CD4-positive, alpha-beta T cell (primary cell): ENCODE results near the gene HIGD1C. TPM values are rescaled to one million over a fixed set of nuclear protein-coding genes. Genes with fewer than 3 reads are reported as not detected.
"Not testable (repeated sequence)": the region's sequence is repeated elsewhere in the genome, so short reads cannot be mapped to it uniquely, and the experiment has no call there.

Source experiments
- ATAC-seq: fragments of 200-7000 bp; cut with Tn5 transposase; one replicate; pipeline ENCODE4 v1.10.0; 2022; ENCODE audit warnings: mild to moderate bottlenecking; ENCODE audit not compliant: poor library complexity
- CTCF ChIA-PET: fragments of 350-600 bp; sonication (Branson Sonifier 250); formaldehyde crosslinking; loops from one replicate; lab custom pipeline; 2021; ENCODE audit warnings: antibody characterized with exemption, inconsistent platforms; lab: Charles Lee
- POLR2A ChIA-PET: fragments of 350-600 bp; sonication (Branson Sonifier 250); formaldehyde crosslinking; loops from one replicate; lab custom pipeline; 2021; ENCODE audit warnings: antibody characterized with exemption, inconsistent platforms; lab: Charles Lee
- DNase-seq, 14 experiments: peaks; one replicate each; pipeline ENCODE4 v3.0.0-alpha.2; 2013 to 2020; ENCODE audit warnings: mixed read lengths in 2 of 14
- H3K27ac ChIP-seq, 2 donors: one replicate each; pipeline versions ENCODE4 v1.5.1 to v1.7.0; 2013; ENCODE audit warnings: low read length in 2 of 2, low read depth in 1 of 2, mild to moderate bottlenecking in 1 of 2
- H3K27me3 ChIP-seq, 2 experiments: 1 replicate in 1 of 2; 2 replicates in 1 of 2; pipeline versions ENCODE4 v1.6.1 to v1.7.0; 2013; ENCODE audit warnings: low read length in 2 of 2, control low read depth in 1 of 2, mild to moderate bottlenecking in 1 of 2, moderate library complexity in 1 of 2; ENCODE audit not compliant: insufficient read depth in 2 of 2, control insufficient read depth in 1 of 2
- H3K36me3 ChIP-seq: one replicate; pipeline ENCODE4 v1.6.1; 2013; ENCODE audit warnings: low read length, control low read depth; ENCODE audit not compliant: insufficient read depth
- H3K4me1 ChIP-seq: one replicate; pipeline ENCODE4 v1.6.1; 2013; ENCODE audit warnings: low read length, control low read depth; ENCODE audit not compliant: insufficient read depth
- H3K4me3 ChIP-seq: one replicate; pipeline ENCODE4 v1.5.1; 2013; ENCODE audit warnings: mild to moderate bottlenecking, low read length, moderate library complexity
- H3K9me3 ChIP-seq, 2 experiments: 1 replicate in 1 of 2; 2 replicates in 1 of 2; pipeline versions ENCODE4 v1.6.1 to v1.7.0; 2013; ENCODE audit warnings: low read length in 2 of 2, mild to moderate bottlenecking in 2 of 2, control low read depth in 1 of 2, moderate library complexity in 1 of 2; ENCODE audit not compliant: control insufficient read depth in 1 of 2, insufficient read depth in 1 of 2
- H3K27ac Mint-ChIP-seq: one replicate; pipeline ENCODE4 v1.8.0; 2020; ENCODE audit warnings: mixed read lengths
- H3K27me3 Mint-ChIP-seq: one replicate; pipeline ENCODE4 v1.8.0; 2021; ENCODE audit warnings: mixed read lengths
- H3K36me3 Mint-ChIP-seq: one replicate; pipeline ENCODE4 v1.8.0; 2021; ENCODE audit warnings: low read depth, mixed read lengths
- H3K4me1 Mint-ChIP-seq: one replicate; pipeline ENCODE4 v1.8.0; 2021; ENCODE audit warnings: low read depth, mixed read lengths
- H3K4me3 Mint-ChIP-seq: one replicate; pipeline ENCODE4 v1.8.0; 2020; ENCODE audit warnings: mild to moderate bottlenecking, mixed read lengths
- H3K9me3 Mint-ChIP-seq: one replicate; pipeline ENCODE4 v1.8.0; 2020; ENCODE audit warnings: mixed read lengths
- CTCF ChIP-seq: fragments of 200-600 bp; IDR thresholded peaks from one replicate; pipeline ENCODE4 v1.8.0; 2022; ENCODE audit warnings: antibody characterized with exemption, mild to moderate bottlenecking
- intact Hi-C, 2 experiments: fragments of 100-400 bp; cut with DNase I in 1 of 2; cut with micrococcal nuclease in 1 of 2; formaldehyde crosslinking; loops; one replicate each; pipeline versions ENCODE4 v1.15.1 to v1.9.0; 2023 to 2025; cut with DNase I, micrococcal nuclease
- total RNA-seq, 174 experiments: library from RNA in 2 of 174; stranded (reverse) in 2 of 174; gene quantifications; one replicate each; pipeline ENCODE4 v1.2.3 and lab custom pipeline; 2021 to 2026

The HIGD1C gene
- total RNA-seq, 2 experiments from 2014 or later = not detected

GRCh38 chr12:51011955-51012354 lies 59.6 kb downstream of the HIGD1C start:
- POLR2A ChIA-PET = interaction anchor here (0.6 to 1.9 kb wide), 2 partner anchors 14 to 30 kb away, joined by 5 to 8 read pairs; partner anchors contain the start of gene SLC11A2

GRCh38 chr12:51012570-51013236 lies 60.4 kb downstream of the HIGD1C start:
- ATAC-seq = no peak
- no peak for TF ChIP-seq CTCF
- H3K27me3 Mint-ChIP-seq = no peaks in the 10 kb centered on the region
- no peaks in the 10 kb centered on the region for H3K9me3 ChIP-seq
- ChIA-PET CTCF (interaction anchor here (0.6 to 2.2 kb wide), 3 partner anchors 14 to 202 kb away, joined by 4 to 6 read pairs (median 4); partner anchors contain the start of gene SLC11A2), POLR2A (interaction anchor here (0.6 to 1.9 kb wide), 3 partner anchors 13 to 94 kb away, joined by 3 to 8 read pairs (median 5); partner anchors contain the start of gene SLC11A2)
- peak overlapping the region; percentile 8 for H3K4me3 Mint-ChIP-seq
- peaks cover 14% of the 10 kb centered on the region for H3K36me3 Mint-ChIP-seq
- intact Hi-C loops = no loop called here
- H3K4me1 Mint-ChIP-seq = peaks cover 55% of the 10 kb centered on the region
- no peak for DNase-seq
- peaks cover 14% of the 10 kb centered on the region for H3K4me1 ChIP-seq
- peak overlapping the region; percentile 81 for H3K27ac Mint-ChIP-seq
- no peak overlapping the region for H3K27ac ChIP-seq
- no peak overlapping the region for H3K4me3 ChIP-seq
- no peaks in the 10 kb centered on the region for H3K9me3 Mint-ChIP-seq
- H3K36me3 ChIP-seq = peaks cover 7% of the 10 kb centered on the region
- no peaks in the 10 kb centered on the region for H3K27me3 ChIP-seq

More at GRCh38 chr12:51011955-51012354, 59.6 kb downstream of the HIGD1C start:
- Mint-ChIP-seq H3K36me3 (peaks cover 16% of the 10 kb centered on the region), H3K4me1 (peaks cover 48% of the 10 kb centered on the region), H3K27ac (peak overlapping the region; percentile 81), H3K9me3 (no peaks in the 10 kb centered on the region), H3K27me3 (no peaks in the 10 kb centered on the region), H3K4me3 (peak overlapping the region; percentile 30)
- Histone ChIP-seq H3K36me3 (peaks cover 14% of the 10 kb centered on the region), H3K4me1 (peaks cover 14% of the 10 kb centered on the region), H3K4me3 (no peak overlapping the region), H3K9me3 (no peaks in the 10 kb centered on the region), H3K27ac (no peak overlapping the region), H3K27me3 (no peaks in the 10 kb centered on the region)
- ATAC-seq = no peak
- CTCF ChIA-PET = interaction anchor here (2.2 kb wide), 1 partner anchor 14 kb away, joined by 6 read pairs; the partner anchor contains the start of gene SLC11A2
- intact Hi-C loops = no loop called here
- TF ChIP-seq CTCF = no peak
- DNase-seq = no peak

GRCh38 chr12:51013441-51013840 lies 61.1 kb downstream of the HIGD1C start:
- TF ChIP-seq CTCF = no peak
- Mint-ChIP-seq H3K4me3 (no peak overlapping the region), H3K36me3 (peaks cover 8% of the 10 kb centered on the region), H3K9me3 (no peaks in the 10 kb centered on the region), H3K27me3 (no peaks in the 10 kb centered on the region), H3K4me1 (peaks cover 52% of the 10 kb centered on the region), H3K27ac (no peak overlapping the region)
- Histone ChIP-seq H3K4me3 (no peak overlapping the region), H3K4me1 (peaks cover 14% of the 10 kb centered on the region), H3K9me3 (no peaks in the 10 kb centered on the region), H3K27ac (no peak overlapping the region), H3K27me3 (no peaks in the 10 kb centered on the region), H3K36me3 (no peaks in the 10 kb centered on the region)
- intact Hi-C loops = no loop called here
- CTCF ChIA-PET = no interaction called here
- ATAC-seq (no peak), DNase-seq (no peak)
- POLR2A ChIA-PET = interaction anchor here (0.6 to 1.9 kb wide), 2 partner anchors 13 to 93 kb away, joined by 3 to 8 read pairs; partner anchors contain the start of gene SLC11A2

GRCh38 chr12:51014467-51014866 lies 62.1 kb downstream of the HIGD1C start:
- H3K27ac ChIP-seq, H3K27me3 Mint-ChIP-seq, H3K27ac Mint-ChIP-seq, H3K9me3 Mint-ChIP-seq, DNase-seq, H3K4me3 Mint-ChIP-seq, intact Hi-C loops, H3K4me1 ChIP-seq, H3K4me3 ChIP-seq, ATAC-seq, H3K36me3 ChIP-seq, H3K9me3 ChIP-seq, POLR2A ChIA-PET, H3K27me3 ChIP-seq, H3K36me3 Mint-ChIP-seq: not testable (repeated sequence)
- CTCF ChIA-PET = interaction anchor here (0.6 kb wide), 1 partner anchor 17 kb away, joined by 3 read pairs; no protein-coding TSS in a partner anchor
- H3K4me1 Mint-ChIP-seq = peaks cover 47% of the 10 kb centered on the region
